GM19467 (cell line): Measurements from ENCODE around the gene FANCE.

Experiments used
- ATAC-seq: cut with Tn5 transposase; IDR thresholded peaks from one replicate; pipeline ENCODE4 v1.9.1; 2021; ENCODE audit warnings: mild to moderate bottlenecking, moderate library complexity; ENCODE audit not compliant: unreplicated experiment

FANCE gene

DNA sequence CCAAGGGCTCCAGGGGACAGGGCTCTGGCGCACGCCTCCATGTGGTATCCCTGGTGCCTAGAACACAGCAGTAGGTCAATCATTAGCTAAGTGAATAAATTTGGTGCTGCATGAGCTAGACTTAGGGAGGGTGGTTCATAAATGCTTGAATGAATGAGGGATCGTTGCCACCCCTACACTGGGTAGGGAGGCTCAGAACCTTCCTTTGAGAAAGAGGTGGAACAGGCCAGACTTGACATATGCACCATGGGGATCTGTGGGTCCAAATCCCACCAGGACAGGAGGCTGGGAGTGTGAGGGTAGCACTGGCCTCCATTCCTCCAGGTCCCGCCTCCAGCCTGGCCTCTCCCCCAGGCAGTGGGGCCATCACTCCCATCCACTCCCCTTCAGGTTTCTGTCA lies 30.9 kb downstream of the FANCE start:
- no peak for ATAC-seq

GRCh38 chr6:35483490-35483889 lies 31.4 kb downstream of the FANCE start:
- no peak for ATAC-seq

DNA sequence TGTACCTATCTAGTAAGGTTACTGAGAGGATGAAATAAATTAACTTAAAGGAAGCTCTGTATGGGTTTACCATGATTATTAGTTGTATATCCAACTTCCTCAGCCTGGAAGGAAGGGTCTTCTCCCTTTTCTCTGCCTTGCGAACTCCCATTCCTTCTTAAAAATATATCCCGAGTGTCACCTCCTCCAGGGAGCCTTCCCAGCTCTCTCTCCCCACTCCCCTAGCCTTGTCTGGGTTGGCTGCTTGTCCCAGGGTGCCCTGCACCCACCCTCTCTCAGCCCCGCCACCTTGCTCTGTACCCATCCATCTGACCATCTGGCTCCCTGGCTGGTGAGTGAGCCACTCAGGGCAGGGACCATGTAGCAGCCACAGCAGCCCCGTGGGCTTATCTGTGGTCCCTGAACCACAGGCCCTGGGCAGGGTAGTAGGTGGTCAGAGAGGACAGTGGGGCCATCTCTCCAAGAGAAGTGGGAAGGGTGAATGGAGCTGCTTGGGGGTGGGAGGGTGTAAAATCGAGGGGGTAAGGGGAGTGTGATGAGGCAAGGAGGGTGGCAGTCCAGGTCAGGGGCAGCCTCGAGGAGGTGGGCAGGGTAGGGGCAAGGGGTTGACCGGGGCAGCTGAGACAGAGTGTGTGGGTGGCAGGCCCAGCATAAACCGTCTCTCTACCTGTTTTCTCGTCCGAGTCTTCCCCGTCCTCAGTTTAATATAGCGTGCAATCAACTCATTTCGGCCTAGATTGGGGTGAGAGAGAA lies 31.9 kb downstream of the FANCE start:
- no peak for ATAC-seq

DNA sequence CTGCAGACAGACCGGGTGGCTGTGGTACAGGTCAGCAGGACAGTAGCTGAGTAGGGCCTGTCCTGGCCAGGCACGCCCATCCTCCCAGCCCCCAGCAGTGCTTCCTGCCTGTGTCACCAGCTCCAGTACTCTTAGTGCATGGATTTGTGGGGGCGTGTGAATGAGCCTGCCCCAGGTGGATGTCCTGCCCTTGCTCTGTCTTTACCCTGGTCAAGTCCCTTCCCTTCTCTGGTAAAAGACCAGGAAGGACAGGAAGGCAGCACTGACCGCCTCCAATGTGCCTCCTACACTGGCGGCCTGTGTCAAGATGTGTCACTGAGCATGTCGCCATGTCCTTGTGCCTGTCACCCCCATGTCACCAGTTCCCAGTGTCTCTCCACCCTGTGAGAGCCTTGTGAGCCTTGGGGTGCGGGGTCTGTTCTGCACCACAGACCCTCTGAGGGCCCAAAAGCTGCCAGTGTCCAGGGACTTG lies 32.8 kb downstream of the FANCE start:
- ATAC-seq = no peak

GRCh38 chr6:35485402-35485877 lies 33.3 kb downstream of the FANCE start:
- no peak for ATAC-seq

- ATAC-seq = no peak
Measured at GRCh38 chr6:35486005-35486925, 34.1 kb downstream of the FANCE start.

GRCh38 chr6:35487658-35488516 lies 35.7 kb downstream of the FANCE start:
- no peak for ATAC-seq

DNA sequence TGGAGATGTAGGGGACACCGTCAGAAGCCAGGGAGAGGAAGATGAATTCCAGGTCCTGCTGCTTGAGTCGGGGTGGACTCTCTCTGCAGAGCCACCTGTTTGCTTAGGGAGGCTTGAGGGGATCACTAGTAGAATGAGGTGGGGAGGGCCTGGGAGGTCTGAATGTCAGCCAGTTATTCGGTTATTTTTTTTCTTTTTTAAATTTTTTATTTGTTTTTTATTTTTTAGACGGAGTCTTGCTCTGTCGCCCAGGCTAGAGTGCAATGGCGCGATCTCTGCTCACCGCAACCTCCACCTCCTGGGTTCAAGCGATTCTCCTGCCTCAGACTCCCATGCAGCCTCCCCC lies 36.4 kb downstream of the FANCE start:
- ATAC-seq = no peak

- no peak for ATAC-seq
Measured at GRCh38 chr6:35489066-35489465, 36.9 kb downstream of the FANCE start.

GRCh38 chr6:35489995-35490791 lies 38.1 kb downstream of the FANCE start:
- no peak for ATAC-seq

GRCh38 chr6:35490821-35491557 lies 38.9 kb downstream of the FANCE start:
- no peak for ATAC-seq

DNA sequence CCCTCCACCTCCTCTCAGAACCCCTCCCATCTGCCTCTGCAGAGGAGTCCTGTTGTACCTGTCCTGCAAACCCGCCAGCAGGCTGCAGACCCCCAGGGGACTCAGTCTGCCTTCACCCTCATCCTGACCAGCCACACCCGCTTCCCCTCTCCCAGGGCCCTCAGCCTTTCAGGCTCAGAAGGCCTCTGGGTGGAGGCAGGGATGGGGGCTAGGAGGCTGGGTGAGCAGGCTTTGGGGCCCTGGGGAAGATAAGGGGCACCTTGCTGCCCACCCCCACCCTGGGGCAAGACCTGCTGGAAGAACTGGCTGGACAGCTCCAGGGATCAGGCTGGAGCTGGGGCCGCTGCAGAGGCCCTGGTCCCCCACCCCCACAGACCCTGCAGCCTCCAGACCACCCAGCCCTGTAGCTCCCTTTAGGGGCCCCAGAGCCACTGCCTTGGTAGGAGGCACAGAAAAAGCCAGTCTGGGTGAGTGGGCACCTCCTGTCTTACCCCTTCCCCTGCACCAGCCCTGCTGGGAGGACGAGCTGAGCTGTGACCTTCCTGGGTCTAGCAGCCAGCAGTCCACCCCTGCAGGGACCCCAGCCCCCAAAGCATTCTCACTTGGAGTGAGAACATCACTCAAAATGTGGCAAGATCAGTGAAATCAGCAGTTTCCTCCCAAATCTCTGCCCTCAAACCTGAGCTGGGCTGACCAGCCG lies 39.6 kb downstream of the FANCE start:
- ATAC-seq = no peak

- no peak for ATAC-seq
Measured at GRCh38 chr6:35492258-35492973, 40.3 kb downstream of the FANCE start.

DNA sequence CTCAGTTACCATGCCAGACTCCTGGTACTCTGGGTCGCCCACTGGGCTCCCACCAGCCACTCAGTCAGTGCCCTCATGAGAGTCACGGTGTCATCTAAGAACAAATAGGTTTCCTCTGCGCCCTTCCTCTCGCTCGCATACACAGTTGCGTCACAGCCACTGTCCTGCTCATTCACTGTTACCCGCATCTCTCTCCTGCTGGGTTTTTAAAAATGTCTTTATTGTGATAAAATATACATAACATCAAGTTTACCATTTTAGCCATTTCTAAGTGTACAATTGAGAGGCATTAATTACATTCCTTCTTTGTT lies 40.8 kb downstream of the FANCE start:
- ATAC-seq = no peak

DNA sequence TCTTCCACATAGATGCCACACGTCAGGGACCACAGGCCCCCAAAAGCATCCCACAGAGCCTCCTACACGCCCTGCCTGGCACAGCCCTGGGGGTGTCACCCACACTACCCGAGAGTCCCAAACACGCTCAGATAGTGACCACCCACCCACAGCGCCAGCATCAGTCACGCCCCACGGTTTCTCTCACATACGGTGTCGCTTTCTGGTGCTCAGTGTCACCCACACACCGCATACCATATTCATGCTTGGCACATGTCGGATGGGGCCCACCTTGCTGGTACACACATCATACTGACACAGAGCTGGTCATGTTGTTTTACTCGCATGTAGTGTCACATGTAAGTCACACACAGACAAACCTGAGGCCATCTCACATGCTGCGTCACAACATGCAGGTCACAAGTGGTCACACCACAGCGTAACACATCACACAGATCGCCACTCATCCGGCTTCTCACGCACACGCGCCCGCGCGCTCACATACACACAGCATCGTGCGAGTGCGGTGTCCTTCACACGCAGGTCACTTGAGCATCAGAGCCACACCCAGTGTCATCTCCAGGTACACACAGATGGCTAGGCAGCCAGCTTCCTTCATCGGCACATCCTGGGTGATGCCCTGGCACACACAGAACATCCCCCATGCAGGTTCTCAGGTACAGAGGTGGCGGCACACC lies 41.3 kb downstream of the FANCE start:
- ATAC-seq = no peak

- ATAC-seq = no peak
Measured at GRCh38 chr6:35494161-35494563, 42.0 kb downstream of the FANCE start.

DNA sequence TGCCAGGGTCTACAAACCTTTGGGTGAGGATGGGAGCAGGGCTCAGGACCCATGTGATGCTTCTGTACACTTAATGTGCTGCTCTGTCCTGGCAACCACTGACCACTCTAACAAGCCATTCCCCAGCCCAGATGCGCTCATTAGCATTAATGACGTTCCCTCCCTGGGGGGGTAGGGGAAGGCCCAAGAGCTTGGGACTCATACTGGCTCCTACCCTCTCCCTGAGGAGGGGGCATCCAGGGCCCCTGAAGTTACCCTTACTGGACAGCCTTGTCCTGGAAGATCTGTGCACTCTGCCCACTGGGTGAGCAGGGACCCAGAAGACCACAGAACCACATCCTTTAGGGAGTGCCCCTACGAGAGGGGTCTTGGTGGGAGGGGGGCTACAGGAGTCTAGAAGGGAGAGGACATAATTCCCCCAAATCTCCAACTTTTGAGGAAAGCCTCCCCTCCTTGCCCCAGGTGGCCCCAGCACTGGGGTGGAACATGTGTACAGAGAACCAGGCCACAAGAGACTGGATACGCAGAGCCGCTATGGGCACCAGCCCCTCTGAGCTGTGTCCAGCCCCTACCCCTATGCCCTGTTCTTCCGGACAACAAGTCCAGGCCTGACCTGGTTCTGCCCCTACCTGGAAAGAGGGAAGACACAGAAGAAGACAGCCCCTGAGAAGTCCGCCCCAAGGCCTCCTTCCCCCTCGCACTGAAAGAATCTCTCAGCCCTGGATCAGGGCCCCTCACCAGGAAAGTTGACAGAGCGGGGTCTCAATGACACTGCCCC lies 43.3 kb downstream of the FANCE start:
- ATAC-seq = no peak
